EH (cell line): Measurements from ENCODE around the gene HSPA1B.
A peak's percentile ranks its signal among the peaks of the same experiment; 100 is the strongest.
"Not testable (repeated sequence)": the region's sequence is repeated elsewhere in the genome, so short reads cannot be mapped to it uniquely, and the experiment has no call there.

ENCODE experiments used
- DNase-seq: peaks from one replicate; pipeline ENCODE4 v3.0.0-alpha.2; 2015; ENCODE audit warnings: low read depth

HSPA1B gene

GRCh38 chr6:31860349-31860748, 32.8 kb downstream of the HSPA1B start:
- DNase-seq, result no peak

- no peak for DNase-seq
Observed at GRCh38 chr6:31861150-31861549, 33.6 kb downstream of the HSPA1B start.

- no peak for DNase-seq
Observed at GRCh38 chr6:31861919-31862343, 34.4 kb downstream of the HSPA1B start.

GRCh38 chr6:31862344-31863235, 35.1 kb downstream of the HSPA1B start, which contains the start of gene NEU1:
Gene NEU1 (minus strand): TSS chr6:31862821. CDS start chr6:31862776, 45 bp downstream.
- DNase-seq, result peak; percentile 100

GRCh38 chr6:31864123-31864562, 36.6 kb downstream of the HSPA1B start:
- not testable (repeated sequence) for DNase-seq

- DNase-seq, result no peak
Observed at GRCh38 chr6:31864818-31865204, 37.3 kb downstream of the HSPA1B start.

- DNase-seq, result no peak
Observed at GRCh38 chr6:31865205-31866118, 37.9 kb downstream of the HSPA1B start.

GRCh38 chr6:31868658-31868971, 41.1 kb downstream of the HSPA1B start:
- not testable (repeated sequence) for DNase-seq

GRCh38 chr6:31869343-31869742, 41.8 kb downstream of the HSPA1B start:
- no peak for DNase-seq

- DNase-seq, result no peak
Observed at GRCh38 chr6:31870385-31870921, 42.9 kb downstream of the HSPA1B start.

- peak; percentile 67 for DNase-seq
Observed at GRCh38 chr6:31871046-31871659, 43.6 kb downstream of the HSPA1B start.

- no peak for DNase-seq
Observed at GRCh38 chr6:31874084-31874670, 46.6 kb downstream of the HSPA1B start.

- peak; percentile 41 for DNase-seq
Observed at GRCh38 chr6:31874836-31875572, 47.5 kb downstream of the HSPA1B start.

GRCh38 chr6:31875877-31876276, 48.3 kb downstream of the HSPA1B start:
- no peak for DNase-seq

- no peak for DNase-seq
Observed at GRCh38 chr6:31876357-31876756, 48.8 kb downstream of the HSPA1B start.

- no peak for DNase-seq
Observed at GRCh38 chr6:31877125-31877650, 49.6 kb downstream of the HSPA1B start.

GRCh38 chr6:31877651-31878161, 50.2 kb downstream of the HSPA1B start:
- no peak for DNase-seq

- no peak for DNase-seq
Observed at GRCh38 chr6:31878222-31878621, 50.7 kb downstream of the HSPA1B start.

- DNase-seq, result no peak
Observed at GRCh38 chr6:31878726-31879125, 51.2 kb downstream of the HSPA1B start, which contains the start of gene SLC44A4. Gene SLC44A4 (minus strand): TSS chr6:31878997. CDS start chr6:31878980, 17 bp downstream.

GRCh38 chr6:31879143-31879542, 51.6 kb downstream of the HSPA1B start:
- DNase-seq, result no peak
